ENCODE results near the gene ENOX1.

Gene ENOX1

GRCh38 chr13:43470610-43471009 is 316.2 kb downstream of the ENOX1 start:
- no peak for TF ChIP-seq CTCF (IDR thresholded peaks at IDR 0.05; ENCODE audit: low read depth, low read length)
- DNase-seq (ENCODE audit: low read depth, low spot score), result no peak
- in situ Hi-C loops (cut with HindIII; ENCODE audit: low sequenced_read_pairs), result no loop called here
- no peak overlapping the region for H3K4me3 ChIP-seq (ENCODE audit: low read depth, low read length)

GRCh38 chr13:43469791-43470190 is 317.0 kb downstream of the ENOX1 start:
- in situ Hi-C loops (cut with HindIII; ENCODE audit: low sequenced_read_pairs), result no loop called here
- no peak overlapping the region for H3K4me3 ChIP-seq (ENCODE audit: low read depth, low read length)
- no peak for TF ChIP-seq CTCF (IDR thresholded peaks at IDR 0.05; ENCODE audit: low read depth, low read length)
- peak; percentile 31 for DNase-seq (ENCODE audit: low read depth, low spot score)

- DNase-seq (ENCODE audit: low read depth, low spot score), result no peak
- in situ Hi-C loops (cut with HindIII; ENCODE audit: low sequenced_read_pairs), result no loop called here
- TF ChIP-seq CTCF (IDR thresholded peaks at IDR 0.05; ENCODE audit: low read depth, low read length), result no peak
- no peak overlapping the region for H3K4me3 ChIP-seq (ENCODE audit: low read depth, low read length)
Observed at GRCh38 chr13:43464578-43465264, 322.1 kb downstream of the ENOX1 start.

GRCh38 chr13:43448605-43449336 is 338.0 kb downstream of the ENOX1 start:
- peak; percentile 16 for DNase-seq (ENCODE audit: low read depth, low spot score)
- H3K4me3 ChIP-seq (ENCODE audit: low read depth, low read length), result no peak overlapping the region
- TF ChIP-seq CTCF (IDR thresholded peaks at IDR 0.05; ENCODE audit: low read depth, low read length), result no peak
- in situ Hi-C loops (cut with HindIII; ENCODE audit: low sequenced_read_pairs), result no loop called here

GRCh38 chr13:43446126-43446525 is 340.6 kb downstream of the ENOX1 start:
- H3K4me3 ChIP-seq (ENCODE audit: low read depth, low read length), result no peak overlapping the region
- DNase-seq (ENCODE audit: low read depth, low spot score), result peak; percentile 27
- no peak for TF ChIP-seq CTCF (IDR thresholded peaks at IDR 0.05; ENCODE audit: low read depth, low read length)
- in situ Hi-C loops (cut with HindIII; ENCODE audit: low sequenced_read_pairs), result no loop called here

GRCh38 chr13:43445668-43446067 is 341.1 kb downstream of the ENOX1 start:
- no peak for DNase-seq (ENCODE audit: low read depth, low spot score)
- H3K4me3 ChIP-seq (ENCODE audit: low read depth, low read length), result no peak overlapping the region
- TF ChIP-seq CTCF (IDR thresholded peaks at IDR 0.05; ENCODE audit: low read depth, low read length), result no peak
- in situ Hi-C loops (cut with HindIII; ENCODE audit: low sequenced_read_pairs), result no loop called here
